Measurements from ENCODE around the gene MACF1.
A peak's percentile ranks its signal among the peaks of the same experiment; 100 is the strongest.
"Not testable (repeated sequence)": the region's sequence is repeated elsewhere in the genome, so short reads cannot be mapped to it uniquely, and the experiment has no call there.

Gene MACF1

DNA sequence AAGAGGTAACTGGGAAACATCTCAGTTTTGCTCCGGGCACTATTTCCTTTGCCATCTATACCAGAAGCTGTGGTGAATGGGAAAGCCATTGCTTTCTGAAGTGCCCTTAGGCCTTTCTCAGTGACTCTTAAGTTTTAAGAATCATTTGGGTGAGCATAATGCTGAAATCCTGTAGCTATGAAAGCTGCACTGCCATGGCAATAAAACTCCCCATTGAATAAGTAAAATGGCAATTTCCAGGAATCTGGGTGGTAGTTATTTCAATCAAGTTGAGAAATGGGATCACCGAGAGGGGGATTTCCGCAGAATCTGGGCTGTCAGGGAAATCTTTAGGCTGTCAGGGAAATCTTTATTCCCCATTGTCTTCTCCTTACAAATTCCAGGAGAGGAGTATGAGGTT lies 26.8 kb upstream of the MACF1 start:
- DNase-seq (ENCODE audit: low spot score) = no peak

DNA sequence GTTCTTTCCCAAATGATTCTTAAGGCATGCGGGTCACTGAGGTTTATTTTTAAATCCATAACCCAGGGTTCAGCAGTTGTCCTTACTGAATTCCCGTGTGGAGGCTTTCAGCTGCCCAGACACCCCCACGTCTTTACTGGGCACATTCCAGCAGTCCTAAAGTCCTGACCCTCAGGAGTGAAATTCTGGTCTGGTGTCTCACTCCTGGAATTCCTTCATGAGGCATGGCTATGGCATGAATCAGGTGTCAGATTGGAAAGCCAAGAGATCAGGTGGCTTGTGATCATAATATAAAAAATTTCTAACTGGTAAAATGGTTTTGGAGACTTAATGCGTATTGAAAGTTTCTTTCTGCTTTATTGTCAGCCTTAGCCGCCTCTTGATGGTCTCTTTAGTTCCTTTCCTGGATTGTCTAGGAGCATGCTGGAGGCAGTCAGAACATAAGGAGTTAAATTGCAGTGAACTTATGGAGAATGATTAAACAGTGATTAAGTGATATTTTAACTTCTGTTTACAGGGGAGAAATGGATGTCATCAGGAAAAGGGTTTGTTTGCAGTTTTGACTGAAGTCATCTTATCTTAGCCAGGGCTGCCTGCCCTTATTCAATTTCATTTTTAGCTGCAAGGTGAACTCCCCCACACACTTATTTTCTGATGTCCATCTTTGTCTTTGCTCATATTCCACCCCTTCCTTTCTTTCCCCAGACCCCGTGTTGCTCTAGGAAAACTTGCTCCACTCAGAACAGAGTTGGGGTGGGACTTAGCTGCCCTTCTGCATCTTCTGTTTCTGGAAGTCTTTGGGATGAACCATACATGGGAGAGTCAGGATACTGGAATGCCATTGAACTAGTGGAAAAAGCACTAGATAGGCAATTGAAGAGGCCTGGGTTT lies 25.7 kb upstream of the MACF1 start:
- DNase-seq (ENCODE audit: low spot score) = no peak

DNA sequence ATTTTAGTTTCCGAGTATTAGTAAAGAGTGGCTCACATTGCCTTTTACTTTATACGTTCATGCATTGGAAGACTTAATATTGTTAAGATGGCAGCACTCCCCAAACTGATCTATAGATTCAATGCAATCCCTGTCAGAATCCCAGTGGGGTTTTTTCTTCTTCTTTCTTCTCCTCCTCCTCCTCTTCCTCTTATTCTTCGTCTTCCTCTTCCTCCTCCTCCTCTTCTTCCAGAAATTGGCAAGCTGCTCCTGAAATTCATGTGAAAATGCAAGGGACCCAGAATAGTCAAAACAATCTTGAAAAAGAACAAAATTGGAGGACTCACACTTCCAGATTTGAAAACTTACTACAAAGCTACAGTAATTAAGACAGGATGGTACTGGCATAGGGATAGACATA lies 23.2 kb upstream of the MACF1 start:
- no peak for DNase-seq (ENCODE audit: low spot score)

DNA sequence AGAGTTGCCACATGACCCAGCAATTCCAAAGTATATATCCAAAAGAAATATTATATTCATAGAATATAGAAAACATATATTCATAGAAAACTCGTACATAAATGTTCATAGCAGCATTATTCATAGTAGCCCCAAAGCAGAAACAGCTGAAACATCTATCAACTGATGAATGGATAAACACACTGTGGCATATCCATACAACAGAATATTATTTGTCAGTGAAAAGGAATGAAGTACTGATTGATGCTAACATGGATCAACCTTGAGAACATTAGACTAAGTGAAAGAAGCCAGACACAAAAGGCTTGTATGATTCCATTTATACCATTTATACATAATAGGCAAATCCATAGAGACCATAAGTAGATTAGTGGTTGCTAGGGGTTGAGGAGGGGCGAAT lies 21.7 kb upstream of the MACF1 start:
- DNase-seq (ENCODE audit: low spot score) = no peak

DNA sequence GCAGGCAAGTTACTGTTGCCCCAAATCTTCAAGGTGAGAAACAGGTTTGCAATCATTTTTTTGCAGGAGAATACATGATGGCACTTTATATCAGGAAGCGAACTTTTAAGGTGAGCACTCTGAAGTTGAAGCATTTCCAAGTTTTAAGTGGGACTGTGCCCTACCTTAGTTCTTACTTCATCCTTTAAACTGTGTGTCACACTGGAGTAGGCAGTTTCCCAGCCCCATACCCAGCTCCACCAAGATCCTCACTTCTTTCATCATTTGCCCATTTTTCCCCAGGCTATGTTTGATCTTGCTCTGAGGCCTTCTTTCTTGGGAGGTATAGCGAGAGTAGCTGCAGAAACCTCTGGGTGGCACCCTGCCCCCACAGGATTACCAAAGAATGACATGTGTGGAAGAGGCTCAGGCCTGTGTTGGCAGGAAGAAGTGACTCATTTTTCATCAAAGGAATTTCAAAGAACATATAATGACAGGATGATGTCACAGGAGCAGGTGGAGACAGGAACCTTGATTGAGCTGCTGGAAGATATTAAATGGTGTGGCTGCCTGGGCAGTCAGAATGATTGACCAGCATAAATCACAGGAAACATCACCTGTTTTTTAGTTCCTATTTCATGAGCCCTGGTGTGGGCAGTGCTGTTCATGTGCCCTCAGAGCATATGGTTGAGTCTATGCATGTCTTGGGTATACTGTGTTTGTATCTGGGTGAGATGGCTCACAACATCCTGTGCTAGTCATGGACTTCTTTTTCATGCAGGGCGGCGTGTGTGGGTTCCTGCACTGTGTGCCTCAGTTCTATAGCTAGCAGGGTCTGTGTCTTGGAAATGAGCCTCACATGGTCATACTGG lies 20.8 kb upstream of the MACF1 start:
- peak; percentile 42 for DNase-seq (ENCODE audit: low spot score)

DNA sequence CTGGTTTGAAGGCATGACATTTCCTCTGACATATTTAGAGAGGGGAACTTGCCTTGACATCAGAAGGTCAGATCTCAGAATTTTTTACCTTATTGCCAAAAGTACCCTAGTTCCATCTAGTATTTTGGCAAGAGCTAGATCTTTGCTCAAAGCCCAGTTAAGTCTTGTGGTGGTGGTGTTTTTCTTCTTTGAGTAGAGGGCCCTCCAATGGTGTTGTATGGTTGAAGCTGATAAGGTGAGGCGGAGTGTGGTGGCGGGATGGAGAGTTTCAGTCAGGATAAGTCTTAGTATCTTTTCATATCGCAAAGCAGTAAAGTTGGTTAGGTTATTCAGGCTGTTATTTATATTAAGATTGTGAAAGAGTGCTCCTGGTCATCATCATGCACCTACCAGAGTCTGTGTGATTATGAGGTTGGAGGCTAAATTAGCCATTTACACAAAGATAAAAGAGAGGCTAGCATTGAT lies 20.1 kb upstream of the MACF1 start:
- no peak for DNase-seq (ENCODE audit: low spot score)

DNA sequence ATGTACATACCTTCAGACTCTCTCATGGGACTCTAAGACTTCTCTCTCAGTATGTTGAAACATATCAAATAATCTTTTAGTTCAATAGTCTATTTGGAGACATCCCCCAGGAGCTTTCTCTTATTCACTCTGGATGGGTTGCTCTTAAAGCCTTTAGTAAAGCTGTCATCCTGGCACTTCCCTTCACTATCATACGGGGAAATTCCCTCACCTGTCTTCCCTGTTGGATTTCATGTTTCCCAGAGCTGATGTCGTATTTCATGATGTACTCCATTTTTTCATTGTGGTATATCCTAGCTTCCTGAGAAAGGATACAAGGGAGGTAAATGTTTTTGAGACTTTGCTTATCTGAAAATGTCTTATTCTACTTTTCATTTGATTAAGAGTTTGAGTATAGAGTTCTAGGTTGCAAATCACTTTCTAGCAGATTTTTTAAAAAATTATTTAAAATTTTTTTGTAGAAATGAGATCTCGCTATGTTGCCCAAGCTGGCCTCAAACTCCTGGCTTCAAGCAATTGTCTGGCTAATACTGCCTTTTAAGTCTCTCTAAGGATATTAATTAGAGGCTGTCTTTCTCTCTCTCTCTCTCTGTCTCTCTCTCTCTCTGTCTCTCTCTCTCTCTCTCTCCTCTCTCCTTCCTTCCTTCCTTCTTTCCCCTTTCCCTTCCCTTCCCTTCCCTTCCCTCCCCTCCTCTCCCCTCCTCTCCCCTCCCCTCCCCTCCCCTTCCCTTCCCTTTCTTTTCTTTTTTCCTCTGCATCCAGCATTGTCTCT lies 17.0 kb upstream of the MACF1 start:
- no peak for DNase-seq (ENCODE audit: low spot score)

DNA sequence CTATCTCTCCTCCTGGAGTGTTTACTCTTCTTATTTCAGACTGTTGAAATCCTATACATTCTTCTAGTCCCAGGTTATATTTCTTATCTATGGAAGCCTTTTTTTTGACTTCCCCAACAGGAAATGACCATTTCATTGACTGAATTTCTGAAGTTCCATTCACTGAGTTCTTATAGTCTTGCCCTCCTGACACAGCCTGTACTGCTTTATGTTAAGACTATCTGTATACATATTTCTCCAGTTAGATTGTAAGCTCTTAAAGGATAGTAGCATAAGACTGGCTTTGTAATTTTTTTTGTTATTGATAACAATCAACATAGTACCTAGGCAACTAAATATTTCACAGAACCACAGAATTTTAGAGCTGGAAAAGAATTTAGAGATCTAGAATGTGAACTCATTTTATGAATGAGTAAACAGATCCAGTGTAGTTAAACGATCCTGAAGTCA lies 14.9 kb upstream of the MACF1 start:
- DNase-seq (ENCODE audit: low spot score) = no peak

DNA sequence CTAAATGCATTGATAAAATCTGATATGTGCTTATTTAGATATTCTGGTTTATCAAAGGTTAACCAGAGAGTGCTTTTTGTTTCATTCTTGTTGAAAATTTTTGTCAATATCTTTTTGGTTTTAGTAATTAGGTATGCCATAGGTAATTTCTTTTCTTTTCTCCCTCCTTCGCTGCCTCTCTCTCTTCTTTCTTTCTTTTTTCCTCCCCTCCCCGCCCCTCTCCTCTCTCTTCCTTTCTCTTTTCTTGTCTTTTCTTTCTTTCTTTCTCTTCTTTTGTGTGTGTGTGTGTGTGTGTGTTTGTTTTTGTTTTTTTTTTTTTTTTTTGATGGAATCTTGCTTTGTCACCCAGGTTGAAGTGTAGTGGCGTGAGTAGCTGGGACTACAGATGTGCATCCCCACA lies 14.4 kb upstream of the MACF1 start:
- DNase-seq (ENCODE audit: low spot score) = no peak

DNA sequence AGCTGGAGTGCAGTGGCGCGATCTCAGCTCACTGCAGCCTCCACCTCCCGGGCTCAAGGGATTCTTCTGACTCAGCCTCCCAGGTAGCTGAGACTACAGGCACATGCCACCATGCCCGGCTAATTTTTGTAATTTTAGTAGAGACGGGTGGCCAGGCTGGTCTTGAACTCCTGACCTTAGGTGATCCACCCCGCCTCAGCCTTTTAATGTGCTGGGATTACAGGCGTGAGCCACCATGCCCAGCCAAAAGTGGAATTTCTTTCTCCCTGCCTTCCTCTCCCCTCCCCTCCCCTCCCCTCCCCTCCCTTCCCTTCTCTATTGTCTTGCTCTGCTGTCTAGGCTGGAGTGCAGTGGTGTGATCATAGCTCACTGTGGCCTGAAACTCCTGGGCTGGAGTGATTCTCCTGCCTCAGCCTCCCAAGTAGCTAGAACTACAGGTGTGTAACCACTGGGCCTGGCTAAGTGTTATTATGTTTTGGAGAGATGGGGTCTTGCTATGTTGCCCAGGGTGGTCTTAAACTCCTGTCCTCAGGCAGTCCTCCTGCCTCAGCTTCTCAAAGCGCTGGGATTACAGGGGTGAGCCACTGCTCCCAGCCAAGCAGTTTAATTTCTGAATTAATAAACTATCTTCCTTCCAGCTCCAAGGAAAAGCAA lies 10.0 kb upstream of the MACF1 start:
- no peak for DNase-seq (ENCODE audit: low spot score)

DNA sequence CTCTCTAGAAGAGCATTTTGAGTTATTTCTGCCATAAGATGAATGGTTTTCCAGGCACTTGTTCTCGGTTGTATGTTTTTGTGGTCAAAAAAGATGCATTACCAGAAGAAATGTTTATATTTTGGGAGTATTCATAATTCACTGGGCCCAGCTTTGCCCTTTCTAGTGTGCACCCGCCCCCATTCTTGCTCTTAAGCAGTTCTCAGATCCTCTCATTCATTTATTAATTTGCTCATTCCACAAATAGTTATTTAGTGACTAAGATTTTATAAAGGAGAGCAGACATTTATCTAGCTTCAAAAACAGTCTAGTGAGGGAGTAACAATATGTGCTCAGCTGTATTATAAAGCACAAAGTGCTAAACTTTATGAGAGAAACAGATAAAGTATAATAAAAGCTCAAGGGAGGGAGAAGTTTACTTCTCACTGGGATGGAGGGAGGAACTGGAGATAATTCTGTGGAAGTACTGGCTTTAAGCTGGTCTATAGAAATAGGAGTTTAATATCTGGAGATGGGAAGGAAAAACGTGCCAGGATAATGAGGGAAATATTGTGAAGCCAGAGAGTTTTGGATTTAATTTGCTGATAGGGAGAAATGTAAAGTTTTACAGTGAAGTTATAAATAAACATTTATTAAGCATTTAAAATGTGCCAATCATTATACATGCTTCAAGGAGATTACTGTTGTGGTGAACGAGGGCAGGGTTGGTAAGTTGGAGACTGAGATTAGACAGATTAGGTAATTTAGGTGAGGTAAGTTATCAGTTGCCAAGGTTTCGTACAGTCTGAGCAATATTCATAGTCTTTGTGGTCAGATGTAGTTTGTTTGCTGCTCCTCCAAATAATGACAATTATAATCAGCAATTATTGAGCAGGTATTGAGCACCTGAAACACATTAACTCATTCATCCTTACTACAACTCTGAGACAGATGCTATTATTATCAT lies 9.1 kb upstream of the MACF1 start:
- DNase-seq (ENCODE audit: low spot score) = no peak

DNA sequence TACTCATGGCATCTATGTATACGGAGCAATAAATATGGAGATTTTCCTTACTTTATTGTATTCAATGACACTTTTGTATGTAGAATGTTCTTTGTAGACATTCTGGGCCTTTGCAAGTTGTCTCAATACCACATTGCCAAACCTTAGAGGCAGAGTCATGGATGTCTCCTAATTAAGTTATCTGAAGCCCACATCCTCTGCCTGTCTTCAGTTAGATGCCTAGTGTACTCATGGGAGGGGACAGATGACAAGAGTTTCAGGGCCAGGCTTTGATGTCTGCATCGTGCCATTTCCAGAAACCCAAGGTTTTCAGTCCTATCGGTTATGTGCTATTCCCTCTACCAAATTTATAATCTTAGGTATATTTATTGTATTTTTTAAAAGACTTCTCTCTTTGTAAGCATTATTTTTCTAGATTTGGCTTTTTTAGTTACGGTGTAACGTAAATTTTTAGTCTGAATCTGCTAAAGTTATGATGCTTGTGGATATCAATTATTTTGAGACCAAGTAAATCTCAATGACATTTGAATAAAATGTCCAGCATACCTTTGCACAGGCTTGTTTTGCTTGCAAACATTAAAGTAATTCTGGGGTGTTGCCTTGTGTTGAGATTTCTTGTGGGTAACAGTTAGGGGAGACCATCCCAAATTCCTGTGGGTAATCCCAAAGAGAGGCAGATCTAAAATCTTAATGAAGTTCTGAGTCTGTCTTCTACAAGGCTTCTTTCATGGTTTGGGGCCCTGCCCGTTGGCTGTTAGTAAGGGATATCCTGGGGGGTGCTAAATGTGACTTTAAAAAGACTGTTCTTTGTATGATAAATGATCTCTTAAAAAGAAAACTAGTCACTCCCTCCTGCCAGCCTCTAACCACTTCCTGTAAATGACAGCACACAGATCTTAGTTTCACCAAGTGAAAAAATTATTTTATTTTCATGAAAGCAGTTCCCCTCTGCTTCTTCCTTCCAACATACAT lies 8.0 kb upstream of the MACF1 start:
- DNase-seq (ENCODE audit: low spot score) = no peak

DNA sequence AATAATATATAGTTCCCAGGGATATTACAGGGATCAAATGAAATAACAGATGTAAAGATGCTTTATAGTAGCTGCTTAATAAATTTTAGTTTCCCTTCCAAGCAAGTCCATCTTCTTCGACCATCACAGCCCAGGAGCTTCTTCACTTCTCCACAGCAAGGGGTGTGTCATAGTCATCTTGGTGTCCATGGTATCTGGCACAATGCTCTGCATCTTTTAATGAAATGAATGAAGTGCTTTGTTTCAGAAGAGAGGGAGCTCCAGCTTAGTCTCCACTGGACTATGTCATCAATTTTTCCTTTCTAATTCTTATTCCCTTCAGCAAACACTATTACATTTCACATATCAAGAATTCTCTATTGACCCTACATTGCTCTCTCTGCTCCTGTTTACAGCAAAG lies 4.9 kb upstream of the MACF1 start:
- no peak for DNase-seq (ENCODE audit: low spot score)

DNA sequence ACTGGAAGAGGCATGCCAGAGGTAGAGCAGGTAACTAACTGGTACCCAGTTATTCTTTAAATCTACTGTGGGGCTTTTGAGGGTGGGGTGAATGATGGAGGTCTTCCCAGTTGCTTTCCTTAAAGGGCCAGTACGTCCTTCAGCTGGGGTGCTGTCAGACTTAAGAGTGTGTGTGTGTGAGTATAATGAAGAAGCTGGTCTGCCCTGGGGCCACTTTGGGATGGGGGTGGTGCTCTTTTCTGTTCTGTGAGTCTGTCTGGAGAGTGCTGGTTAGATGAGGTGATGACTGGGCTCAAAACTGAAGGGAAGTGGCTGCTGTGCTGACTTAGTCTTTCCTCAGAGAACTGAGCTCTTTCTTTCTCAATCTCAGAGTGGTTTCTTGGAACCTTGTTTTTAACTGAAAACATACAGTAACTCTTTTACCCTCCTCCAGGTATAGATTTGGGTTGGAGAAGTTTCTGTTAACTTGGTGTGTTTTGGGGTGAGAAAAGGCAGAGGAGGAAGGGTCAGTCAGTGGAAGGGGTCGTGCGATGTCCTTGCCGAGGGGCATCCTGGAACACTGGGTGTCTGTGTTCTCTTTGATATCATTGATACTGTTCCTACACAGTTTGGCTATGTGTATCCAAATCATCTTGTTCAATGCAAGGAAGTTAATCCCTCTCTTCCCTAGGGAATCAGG lies 746 bp downstream of the MACF1 start:
- no peak for DNase-seq (ENCODE audit: low spot score)

DNA sequence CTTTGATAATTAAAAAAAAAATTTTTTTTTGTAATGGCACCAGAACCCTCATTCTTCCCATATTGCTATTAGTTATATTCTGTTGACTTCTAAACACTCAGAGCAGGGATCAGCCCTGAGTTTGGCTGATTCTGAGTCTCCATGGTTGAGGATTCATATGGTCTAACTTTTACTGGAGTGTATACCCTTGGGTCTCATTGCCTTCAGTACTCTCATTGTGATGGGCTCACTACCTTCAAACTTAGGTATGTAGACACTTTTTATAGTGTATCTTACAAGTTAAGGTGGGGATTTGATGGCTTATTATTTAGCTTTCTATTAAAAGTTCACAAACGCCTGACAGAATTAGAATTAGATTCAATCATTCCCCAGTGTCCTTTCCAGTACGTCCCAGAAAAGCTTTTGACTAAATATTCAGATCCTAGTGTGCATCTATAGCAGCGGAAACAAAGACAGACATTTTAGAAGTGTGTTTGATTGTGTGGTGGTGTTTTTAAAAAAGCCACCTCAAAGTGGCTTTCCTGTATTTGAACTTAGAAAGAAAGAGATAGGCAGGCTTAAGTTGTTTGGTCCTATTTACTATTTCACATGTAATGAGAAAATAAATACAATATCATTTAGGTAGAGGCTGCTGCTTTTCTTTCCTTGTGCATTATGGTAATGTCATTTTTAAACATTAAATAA lies 1.4 kb downstream of the MACF1 start:
- DNase-seq (ENCODE audit: low spot score) = no peak

DNA sequence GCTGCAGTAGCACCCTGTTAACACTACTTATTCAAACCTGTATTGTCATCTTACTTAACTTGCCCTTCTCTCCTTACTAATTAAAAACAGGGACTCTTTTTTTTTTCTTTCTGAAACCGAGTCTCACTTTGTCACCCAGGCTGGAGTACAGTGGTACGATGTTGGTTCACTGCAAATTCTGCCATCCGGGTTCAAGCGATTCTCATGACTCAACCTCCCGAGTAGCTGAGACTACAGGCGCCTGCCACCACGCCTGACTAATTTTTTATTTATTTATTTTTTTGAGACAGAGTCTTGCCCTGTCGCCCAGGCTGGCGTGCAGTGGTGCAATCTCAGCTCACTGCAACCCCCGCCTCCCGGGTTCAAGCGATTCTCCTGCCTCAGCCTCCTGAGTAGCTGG lies 3.9 kb downstream of the MACF1 start:
- not testable (repeated sequence) for DNase-seq (ENCODE audit: low spot score)

DNA sequence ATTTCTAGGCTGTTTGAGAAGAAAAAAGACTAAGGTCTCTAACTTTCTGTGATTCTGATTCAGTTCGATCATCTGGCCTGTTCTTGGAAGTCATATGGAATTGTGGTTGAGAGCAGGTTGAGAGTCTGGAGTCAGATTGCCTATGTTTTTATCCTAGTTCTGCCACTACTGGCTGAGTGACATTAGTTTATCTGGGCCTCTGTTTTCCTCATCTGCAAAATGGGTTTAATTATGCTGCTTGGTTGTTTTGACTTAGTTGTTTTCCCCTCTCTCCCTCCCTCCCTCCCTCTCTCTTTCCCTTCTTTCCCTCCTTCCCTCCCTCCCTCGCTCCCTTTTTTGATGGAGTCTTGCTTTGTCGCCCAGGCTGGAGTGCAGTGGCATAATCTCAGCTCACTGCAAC lies 6.2 kb downstream of the MACF1 start:
- no peak for DNase-seq (ENCODE audit: low spot score)

DNA sequence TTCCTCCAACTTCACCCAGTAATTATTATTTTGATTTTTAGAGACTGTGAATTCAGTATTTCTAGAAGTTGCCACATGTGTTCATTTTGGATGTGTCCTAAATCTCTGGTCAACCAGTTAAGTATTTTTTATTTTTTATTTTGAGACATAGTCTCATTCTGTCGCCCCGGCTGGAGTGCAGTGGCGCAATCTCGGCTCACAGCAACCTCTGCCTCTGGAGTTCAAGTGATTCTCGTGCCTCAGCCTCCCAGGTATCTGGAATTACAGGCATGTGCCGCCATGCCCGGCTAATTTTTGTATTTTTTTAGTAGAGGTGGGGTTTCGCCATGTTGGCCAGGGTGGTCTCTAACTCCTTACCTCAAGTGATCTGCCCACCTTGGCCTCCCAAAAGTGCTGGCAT lies 8.0 kb downstream of the MACF1 start:
- DNase-seq (ENCODE audit: low spot score) = no peak

All from germinal center (tissue), 1 donor.